ENCODE measurements around the gene WASHC3.

- no peak for TF ChIP-seq CTCF (IDR thresholded peaks at IDR 0.05; ENCODE audit: low read depth, low read length, poor library complexity, severe bottlenecking)
- no peak for TF ChIP-seq EZH2phosphoT487 (IDR thresholded peaks at IDR 0.05; ENCODE audit: borderline replicate concordance, low read length)
Measured at GRCh38 chr12:102054345-102054744, 7.4 kb downstream of the WASHC3 start.
